SK-N-SH (cell line): ENCODE measurements around the gene CCSER1.

ENCODE experiments used
- CTCF ChIP-seq: fragments of 200-600 bp; sonication (generic); IDR thresholded peaks from 2 replicates; pipeline ENCODE4 v1.6.1; 2017; ENCODE audit warnings: antibody characterized with exemption, mild to moderate bottlenecking, moderate library complexity
- ELF1 ChIP-seq: IDR thresholded peaks from 2 replicates; pipeline ENCODE4 v1.4.0; 2012
- GATA2 ChIP-seq: sonication (generic); formaldehyde crosslinking; IDR thresholded peaks from 2 replicates; pipeline ENCODE4 v1.5.0; 2020; ENCODE audit warnings: mild to moderate bottlenecking, missing genetic modification reagents
- NFIC ChIP-seq: IDR thresholded peaks from 2 replicates; pipeline ENCODE4 v1.4.0; 2012; ENCODE audit warnings: borderline replicate concordance
- NRF1 ChIP-seq: IDR thresholded peaks from 2 replicates; pipeline ENCODE4 v1.6.1; 2012; ENCODE audit warnings: low read depth, mild to moderate bottlenecking, low read length
- POLR2AphosphoS5 ChIP-seq: IDR thresholded peaks from 2 replicates; pipeline ENCODE4 v1.6.1; 2012; ENCODE audit warnings: low read depth, low read length
- REST ChIP-seq: IDR thresholded peaks from 2 replicates; pipeline ENCODE4 v1.6.1; 2012; ENCODE audit warnings: mild to moderate bottlenecking, low read depth, low read length, moderate library complexity
- SIN3A ChIP-seq: IDR thresholded peaks from 2 replicates; pipeline ENCODE4 v1.6.1; 2012; ENCODE audit warnings: low read depth, mild to moderate bottlenecking, low read length, moderate library complexity, borderline replicate concordance
- TAF1 ChIP-seq: IDR thresholded peaks from 2 replicates; pipeline ENCODE4 v1.6.1; 2012; ENCODE audit warnings: low read depth, mild to moderate bottlenecking, low read length, moderate library complexity, borderline replicate concordance
- USF1 ChIP-seq: IDR thresholded peaks from 2 replicates; pipeline ENCODE4 v1.4.0; 2012; ENCODE audit warnings: low read depth, borderline replicate concordance
- YY1 ChIP-seq: IDR thresholded peaks from 2 replicates; pipeline ENCODE4 v1.4.0; 2012; ENCODE audit warnings: low read depth, mild to moderate bottlenecking

GRCh38 chr4:90187148-90187884 is 60.1 kb downstream of the CCSER1 start:
- TF ChIP-seq TAF1 (no peak), NRF1 (no peak), CTCF (no peak), GATA2 (no peak), SIN3A (no peak), REST (no peak), NFIC (no peak), USF1 (no peak), YY1 (no peak), POLR2AphosphoS5 (no peak), ELF1 (no peak)
